Neural progenitor cell (in vitro differentiated cells): ENCODE data around the gene SH3GL2. TPM values are rescaled to one million over a fixed set of nuclear protein-coding genes. Genes with fewer than 3 reads are reported as not detected.

Experiments
- DNase-seq: peaks from one replicate; pipeline ENCODE4 v3.0.0-alpha.2; 2016; ENCODE audit warnings: low spot score
- H2AFZ ChIP-seq: fragments of 200-600 bp; sonication (generic); replicated peaks from 2 replicates; pipeline ENCODE4 v1.6.1; 2016; ENCODE audit warnings: antibody characterized with exemption
- H3F3A ChIP-seq: fragments of 200-600 bp; sonication (generic); 2 replicates; pipeline ENCODE4 v1.6.1; 2016; ENCODE audit warnings: antibody characterized with exemption, low read depth
- H3K27ac ChIP-seq: fragments of 200-600 bp; sonication (generic); 2 replicates; pipeline ENCODE4 v1.5.1; 2016; ENCODE audit warnings: mild to moderate bottlenecking
- H3K27me3 ChIP-seq: fragments of 200-600 bp; sonication (generic); 2 replicates; pipeline ENCODE4 v1.6.1; 2016; ENCODE audit warnings: mild to moderate bottlenecking, moderate library complexity
- H3K36me3 ChIP-seq: fragments of 200-600 bp; sonication (generic); 2 replicates; pipeline ENCODE4 v1.5.1; 2016
- H3K4me1 ChIP-seq: fragments of 200-600 bp; sonication (generic); 2 replicates; pipeline ENCODE4 v1.6.1; 2016; ENCODE audit warnings: mixed run types
- H3K4me2 ChIP-seq: fragments of 200-600 bp; sonication (generic); 2 replicates; pipeline ENCODE4 v1.6.1; 2016
- H3K4me3 ChIP-seq: fragments of 200-600 bp; sonication (generic); 2 replicates; pipeline ENCODE4 v1.5.1; 2016
- H3K79me2 ChIP-seq: fragments of 200-600 bp; sonication (generic); 2 replicates; pipeline ENCODE4 v1.6.1; 2016; ENCODE audit warnings: low read depth
- H3K9ac ChIP-seq: fragments of 200-600 bp; sonication (generic); 2 replicates; pipeline ENCODE4 v1.6.1; 2016
- H3K9me3 ChIP-seq: fragments of 200-600 bp; sonication (generic); 2 replicates; pipeline ENCODE4 v1.5.1; 2016; ENCODE audit warnings: low read depth
- H4K20me1 ChIP-seq: fragments of 200-600 bp; sonication (generic); 2 replicates; pipeline ENCODE4 v1.6.1; 2016; ENCODE audit warnings: low read depth
- H3K27ac Mint-ChIP-seq: 3 replicates; pipeline ENCODE4 v1.8.0; 2021; ENCODE audit warnings: mixed read lengths
- H3K27me3 Mint-ChIP-seq: 2 replicates; pipeline ENCODE4 v1.8.0; 2022; ENCODE audit warnings: low read depth, mild to moderate bottlenecking, inconsistent platforms, moderate library complexity, mixed read lengths; ENCODE audit not compliant: insufficient read depth
- H3K36me3 Mint-ChIP-seq: 3 replicates; pipeline ENCODE4 v1.8.0; 2021; ENCODE audit warnings: mixed read lengths
- H3K4me1 Mint-ChIP-seq: 3 replicates; pipeline ENCODE4 v1.8.0; 2021; ENCODE audit warnings: mixed read lengths
- H3K4me3 Mint-ChIP-seq: 3 replicates; pipeline ENCODE4 v1.8.0; 2021; ENCODE audit warnings: mild to moderate bottlenecking, moderate library complexity, mixed read lengths
- H3K9me3 Mint-ChIP-seq: 3 replicates; pipeline ENCODE4 v1.8.0; 2020; ENCODE audit warnings: mixed read lengths
- EZH2 ChIP-seq: fragments of 200-600 bp; sonication (generic); IDR thresholded peaks from 2 replicates; pipeline ENCODE4 v1.6.1; 2017; ENCODE audit warnings: antibody characterized with exemption, mild to moderate bottlenecking, moderate library complexity
- EZH2phosphoT487 ChIP-seq: fragments of 200-600 bp; sonication (generic); IDR thresholded peaks from 2 replicates; pipeline ENCODE4 v1.6.1; 2017; ENCODE audit warnings: antibody characterized with exemption
- total RNA-seq: library from RNA; depleted of rRNA; stranded (reverse); fragments of >200 nt; gene quantifications from 2 replicates; pipeline ENCODE4 v1.2.3, GENCODE V29; 2015; ENCODE audit warnings: low replicate concordance
- TF ChIP-seq, protein P1 (sequence below): fragments of 200-600 bp; sonication (generic); IDR thresholded peaks from 2 replicates; pipeline ENCODE4 v1.5.1; 2017; ENCODE audit warnings: antibody characterized with exemption, mild to moderate bottlenecking

SH3GL2 gene
- total RNA-seq, 1 donor from 2014 or later, result 1.6 TPM

DNA sequence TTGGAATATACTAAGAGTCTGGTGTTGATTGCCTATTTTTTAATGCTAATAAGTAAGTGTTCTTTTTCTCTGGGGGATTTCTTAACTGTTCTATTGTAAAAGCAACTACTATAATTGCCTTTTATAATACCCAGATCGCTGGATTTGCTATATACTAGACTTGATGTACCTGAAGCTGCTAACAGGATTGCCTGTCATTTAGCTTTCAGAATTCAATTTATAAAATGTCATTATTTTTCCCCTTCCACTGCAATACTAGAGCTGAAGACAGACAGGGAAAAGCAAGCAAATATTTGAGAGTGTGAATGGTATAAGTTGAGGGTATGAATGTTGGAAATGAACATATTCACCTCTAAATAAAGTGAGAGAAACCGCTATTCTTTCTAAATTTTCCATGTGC is 115.5 kb downstream of the SH3GL2 start:
- H3K27me3 Mint-ChIP-seq, result no peaks in the 10 kb centered on the region
- Histone ChIP-seq H3K9ac (no peak overlapping the region), H3K4me2 (no peak overlapping the region), H3K79me2 (no peaks in the 10 kb centered on the region), H3K36me3 (no peaks in the 10 kb centered on the region), H3K4me1 (no peaks in the 10 kb centered on the region), H3K27me3 (no peaks in the 10 kb centered on the region), H3K27ac (no peak overlapping the region), H3K9me3 (no peaks in the 10 kb centered on the region), H4K20me1 (no peaks in the 10 kb centered on the region), H3F3A (no peaks in the 10 kb centered on the region), H2AFZ (no peak overlapping the region), H3K4me3 (no peak overlapping the region)
- H3K9me3 Mint-ChIP-seq, result no peaks in the 10 kb centered on the region
- TF ChIP-seq EZH2phosphoT487 (no peak), EZH2 (no peak)
- TF ChIP-seq, protein P1, sequence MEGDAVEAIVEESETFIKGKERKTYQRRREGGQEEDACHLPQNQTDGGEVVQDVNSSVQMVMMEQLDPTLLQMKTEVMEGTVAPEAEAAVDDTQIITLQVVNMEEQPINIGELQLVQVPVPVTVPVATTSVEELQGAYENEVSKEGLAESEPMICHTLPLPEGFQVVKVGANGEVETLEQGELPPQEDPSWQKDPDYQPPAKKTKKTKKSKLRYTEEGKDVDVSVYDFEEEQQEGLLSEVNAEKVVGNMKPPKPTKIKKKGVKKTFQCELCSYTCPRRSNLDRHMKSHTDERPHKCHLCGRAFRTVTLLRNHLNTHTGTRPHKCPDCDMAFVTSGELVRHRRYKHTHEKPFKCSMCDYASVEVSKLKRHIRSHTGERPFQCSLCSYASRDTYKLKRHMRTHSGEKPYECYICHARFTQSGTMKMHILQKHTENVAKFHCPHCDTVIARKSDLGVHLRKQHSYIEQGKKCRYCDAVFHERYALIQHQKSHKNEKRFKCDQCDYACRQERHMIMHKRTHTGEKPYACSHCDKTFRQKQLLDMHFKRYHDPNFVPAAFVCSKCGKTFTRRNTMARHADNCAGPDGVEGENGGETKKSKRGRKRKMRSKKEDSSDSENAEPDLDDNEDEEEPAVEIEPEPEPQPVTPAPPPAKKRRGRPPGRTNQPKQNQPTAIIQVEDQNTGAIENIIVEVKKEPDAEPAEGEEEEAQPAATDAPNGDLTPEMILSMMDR, result no peak
- H3K36me3 Mint-ChIP-seq, result no peaks in the 10 kb centered on the region
- H3K4me3 Mint-ChIP-seq, result no peak overlapping the region
- DNase-seq, result no peak
- peaks cover 3% of the 10 kb centered on the region for H3K4me1 Mint-ChIP-seq
- no peak overlapping the region for H3K27ac Mint-ChIP-seq

DNA sequence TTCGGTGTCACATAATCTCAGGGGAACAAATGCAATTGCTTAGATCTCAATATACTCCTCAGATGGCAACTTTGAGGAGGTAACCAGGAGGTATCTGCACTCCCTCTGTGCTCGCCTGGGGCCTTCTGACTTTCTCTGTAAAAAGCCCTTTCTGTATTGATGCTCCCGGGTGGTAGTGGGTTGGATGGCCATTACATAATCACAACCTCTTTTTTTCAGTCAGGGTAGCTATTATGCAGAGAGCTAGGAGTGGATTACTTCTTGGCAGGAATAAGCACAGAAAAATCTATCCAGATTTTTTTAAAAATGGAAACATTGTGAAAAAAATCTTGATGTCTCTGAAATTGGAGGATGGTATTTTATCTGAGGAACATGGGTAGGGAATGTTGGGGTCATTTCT is 116.6 kb downstream of the SH3GL2 start:
- no peaks in the 10 kb centered on the region for H3K36me3 Mint-ChIP-seq
- DNase-seq, result no peak
- no peak overlapping the region for H2AFZ ChIP-seq
- no peaks in the 10 kb centered on the region for H3F3A ChIP-seq
- H3K4me1 Mint-ChIP-seq, result peaks cover 8% of the 10 kb centered on the region
- no peak overlapping the region for H3K4me3 Mint-ChIP-seq
- H3K27me3 Mint-ChIP-seq, result no peaks in the 10 kb centered on the region
- H3K36me3 ChIP-seq, result no peaks in the 10 kb centered on the region
- H3K79me2 ChIP-seq, result no peaks in the 10 kb centered on the region
- H3K4me2 ChIP-seq, result no peak overlapping the region
- H3K9me3 Mint-ChIP-seq, result no peaks in the 10 kb centered on the region
- H3K27ac Mint-ChIP-seq, result no peak overlapping the region
- H3K27ac ChIP-seq, result no peak overlapping the region
- H3K9me3 ChIP-seq, result no peaks in the 10 kb centered on the region
- no peak overlapping the region for H3K9ac ChIP-seq
- peaks cover 5% of the 10 kb centered on the region for H3K4me1 ChIP-seq
- H3K27me3 ChIP-seq, result no peaks in the 10 kb centered on the region
- TF ChIP-seq, protein P1, result no peak
- TF ChIP-seq EZH2 (no peak), EZH2phosphoT487 (no peak)
- no peak overlapping the region for H3K4me3 ChIP-seq
- no peaks in the 10 kb centered on the region for H4K20me1 ChIP-seq

DNA sequence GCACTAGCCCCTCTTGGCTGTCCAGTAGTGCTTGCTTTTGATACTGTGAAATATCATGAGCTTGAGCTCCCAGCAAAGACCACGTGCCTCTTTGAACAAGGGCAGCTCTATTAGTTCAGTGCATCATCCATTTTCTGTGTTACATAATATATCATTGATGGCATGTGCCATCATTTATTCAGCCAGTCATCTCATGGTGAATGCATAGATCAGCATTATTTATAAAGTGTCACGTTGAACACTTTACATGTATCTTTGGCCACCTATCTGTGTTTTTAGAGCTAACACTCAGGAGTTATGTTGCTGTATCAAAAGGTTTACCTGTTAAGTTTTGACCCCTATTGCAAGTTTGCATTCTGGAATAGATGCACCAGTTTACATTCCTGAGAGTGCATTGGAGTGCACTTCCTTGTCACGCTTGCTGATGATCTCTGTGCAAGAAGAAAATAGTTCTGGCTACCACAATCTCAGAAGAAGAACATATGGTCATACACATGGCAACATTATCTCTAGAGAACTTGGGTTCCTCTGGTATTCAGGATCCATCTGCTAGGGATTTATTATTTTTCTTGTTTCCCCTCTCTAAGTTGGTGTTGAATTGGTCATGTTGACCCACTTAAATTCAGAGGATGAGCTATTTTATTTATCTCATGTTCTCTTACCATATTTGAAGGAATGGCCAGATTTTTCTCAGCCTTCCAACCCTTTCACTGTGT is 120.9 kb downstream of the SH3GL2 start:
- Mint-ChIP-seq H3K4me3 (no peak overlapping the region), H3K9me3 (no peaks in the 10 kb centered on the region), H3K27ac (no peak overlapping the region), H3K4me1 (peaks cover 9% of the 10 kb centered on the region), H3K27me3 (no peaks in the 10 kb centered on the region), H3K36me3 (no peaks in the 10 kb centered on the region)
- H3K27me3 ChIP-seq, result no peaks in the 10 kb centered on the region
- no peak overlapping the region for H3K27ac ChIP-seq
- H3K9ac ChIP-seq, result no peak overlapping the region
- no peaks in the 10 kb centered on the region for H3F3A ChIP-seq
- H3K4me1 ChIP-seq, result peaks cover 8% of the 10 kb centered on the region
- no peaks in the 10 kb centered on the region for H4K20me1 ChIP-seq
- no peak overlapping the region for H2AFZ ChIP-seq
- TF ChIP-seq, protein P1, result no peak
- TF ChIP-seq EZH2phosphoT487, result no peak
- no peak for TF ChIP-seq EZH2
- H3K9me3 ChIP-seq, result no peaks in the 10 kb centered on the region
- H3K36me3 ChIP-seq, result no peaks in the 10 kb centered on the region
- no peaks in the 10 kb centered on the region for H3K79me2 ChIP-seq
- no peak overlapping the region for H3K4me2 ChIP-seq
- H3K4me3 ChIP-seq, result no peak overlapping the region
- no peak for DNase-seq
